GM12878 (cell line): ENCODE data around the gene MOCOS. TPM values are rescaled to one million over a fixed set of nuclear protein-coding genes. Genes with fewer than 3 reads are reported as not detected.
"Not testable (repeated sequence)": the region's sequence is repeated elsewhere in the genome, so short reads cannot be mapped to it uniquely, and the experiment has no call there.

Experiments
- ATAC-seq: fragments of 200-7000 bp; cut with Tn5 transposase; 3 replicates; pipeline ENCODE4 v1.9.1; 2020; ENCODE audit warnings: mild to moderate bottlenecking, moderate library complexity
- BruUV-seq: library from RNA; stranded (reverse); fragments of 400-500 nt; replicated peaks from 2 replicates; lab custom pipeline; 2021; lab: Mats Ljungman, UMichigan
- CTCF ChIA-PET: fragments of 300-600 bp; sonication (Branson Sonifier 250); formaldehyde crosslinking; extraction: SDS; loops from one replicate; lab custom pipeline; 2021; ENCODE audit warnings: inconsistent platforms; lab: Yijun Ruan, JAX
- POLR2A ChIA-PET: fragments of 350-600 bp; formaldehyde crosslinking; extraction: SDS; loops from one replicate; lab custom pipeline; 2021; ENCODE audit warnings: inconsistent platforms; lab: Charles Lee
- RAD21 ChIA-PET: fragments of 300-600 bp; sonication (Branson Sonifier 250); formaldehyde crosslinking; loops from one replicate; lab custom pipeline; 2023; ENCODE audit warnings: antibody characterized with exemption; ENCODE audit not compliant: unreplicated experiment; lab: Charles Lee
- SMC1A ChIA-PET: fragments of 300-600 bp; sonication (Branson Sonifier 250); formaldehyde crosslinking; loops from one replicate; lab custom pipeline; 2023; ENCODE audit not compliant: unreplicated experiment, uncharacterized antibody; lab: Charles Lee
- DNase-seq: peaks from one replicate; pipeline ENCODE4 v3.0.0-alpha.2; 2011; ENCODE audit warnings: low read depth, low spot score
- FAIRE-seq: peaks from 3 replicates; lab custom pipeline; 2011; peaks lifted over from hg19 to GRCh38; lab: Jason Lieb, UNC
- H2AFZ ChIP-seq: 2 replicates; pipeline ENCODE4 v1.6.0; 2011; ENCODE audit warnings: low read depth, low read length, control low read depth; ENCODE audit not compliant: control insufficient read depth
- H3K27ac ChIP-seq: 2 replicates; pipeline ENCODE4 v1.5.1; 2011; ENCODE audit warnings: control low read depth; ENCODE audit not compliant: control insufficient read depth, insufficient read depth
- H3K27me3 ChIP-seq, 2 experiments: replicated peaks in 1 of 2; 2 replicates each; pipeline versions ENCODE4 v1.6.0 to v1.6.1; 2011; ENCODE audit warnings: low read length in 1 of 2; ENCODE audit not compliant: control insufficient read depth in 2 of 2, insufficient read depth in 2 of 2
- H3K36me3 ChIP-seq, 2 experiments: 2 replicates each; pipeline ENCODE4 v1.5.1; 2011; ENCODE audit warnings: low read length in 1 of 2; ENCODE audit not compliant: control insufficient read depth in 2 of 2, insufficient read depth in 2 of 2
- H3K4me1 ChIP-seq: 2 replicates; pipeline ENCODE4 v1.6.1; 2011; ENCODE audit warnings: mild to moderate bottlenecking, low read length, moderate library complexity, mixed read lengths; ENCODE audit not compliant: control insufficient read depth, insufficient read depth
- H3K4me2 ChIP-seq: 2 replicates; pipeline ENCODE4 v1.6.0; 2011; ENCODE audit warnings: control low read depth; ENCODE audit not compliant: control insufficient read depth, insufficient read depth
- H3K4me3 ChIP-seq: fragments of 200-600 bp; sonication (generic); 2 replicates; pipeline ENCODE4 v1.5.1; 2016
- H3K79me2 ChIP-seq: 2 replicates; pipeline ENCODE4 v1.6.0; 2011; ENCODE audit warnings: low read length; ENCODE audit not compliant: control insufficient read depth, insufficient read depth
- H3K9ac ChIP-seq: 2 replicates; pipeline ENCODE4 v1.8.0; 2011; ENCODE audit warnings: low read length, control low read depth, mixed read lengths; ENCODE audit not compliant: control insufficient read depth, insufficient read depth
- H3K9me3 ChIP-seq: replicated peaks from 3 replicates; pipeline ENCODE4 v1.5.1; 2011; ENCODE audit warnings: mild to moderate bottlenecking, low read length; ENCODE audit not compliant: control insufficient read depth, insufficient read depth
- H4K20me1 ChIP-seq: 2 replicates; pipeline ENCODE4 v1.6.0; 2011; ENCODE audit not compliant: control insufficient read depth, insufficient read depth
- ELK1 ChIP-seq: IDR thresholded peaks from 2 replicates; pipeline ENCODE4 v1.6.1; 2012; ENCODE audit warnings: low read depth, low read length, improper control_type of control experiment
- FOXK2 ChIP-seq: fragments of 450-650 bp; IDR thresholded peaks from 2 replicates; pipeline ENCODE4 v1.6.1; 2017; ENCODE audit warnings: mild to moderate bottlenecking, moderate library complexity
- HSF1 ChIP-seq: fragments of 150-350 bp; IDR thresholded peaks from 2 replicates; pipeline ENCODE4 v1.6.1; 2014; ENCODE audit warnings: mild to moderate bottlenecking, low read depth, low read length
- NR2C1 ChIP-seq: fragments of 450-650 bp; IDR thresholded peaks from 2 replicates; pipeline ENCODE4 v1.6.1; 2017; ENCODE audit warnings: antibody characterized with exemption, mild to moderate bottlenecking, moderate library complexity
- RCOR1 ChIP-seq: conservative IDR thresholded peaks from 2 replicates; pipeline ENCODE4 v1.6.1; 2012; ENCODE audit warnings: low read depth, low read length, improper control_type of control experiment
- SMAD5 ChIP-seq: IDR thresholded peaks from 2 replicates; pipeline ENCODE4 v1.6.1; 2016; ENCODE audit warnings: antibody characterized with exemption, low read depth
- SRF ChIP-seq, 2 experiments: IDR thresholded peaks; 2 replicates each; pipeline ENCODE4 v1.6.1; 2011; ENCODE audit warnings: low read depth in 2 of 2, low read length in 2 of 2, mild to moderate bottlenecking in 1 of 2, moderate library complexity in 1 of 2
- YBX1 ChIP-seq: fragments of 450-650 bp; IDR thresholded peaks from 2 replicates; pipeline ENCODE4 v1.6.1; 2016; ENCODE audit warnings: antibody characterized with exemption
- ZNF217 ChIP-seq: fragments of 450-650 bp; IDR thresholded peaks from 2 replicates; pipeline ENCODE4 v1.6.1; 2017; ENCODE audit warnings: antibody characterized with exemption, mild to moderate bottlenecking
- WGBS: methylation state at CpG from one replicate; pipeline ENCODE4 v1.1.6; 2016; ENCODE audit warnings: low lambda C conversion rate; ENCODE audit not compliant: insufficient replicate concordance, insufficient coverage; ENCODE audit errors: missing lambda C conversion rate; 5-methylcytosine and 5-hydroxymethylcytosine counted together
- in situ Hi-C: fragments of 300-500 bp; cut with MboI; formaldehyde crosslinking; loops from 9 replicates; pipeline ENCODE4 v1.14.3; 2018; ENCODE audit warnings: mixed read lengths
- intact Hi-C: fragments of 100-400 bp; cut with micrococcal nuclease; formaldehyde crosslinking; loops from one replicate; pipeline ENCODE4 v1.14.2; 2022; ENCODE audit not compliant: unreplicated experiment
- polyA plus RNA-seq, 11 experiments: library from polyadenylated mRNA; depleted of rRNA in 4 of 11; unstranded in 6 of 11; stranded (reverse) in 5 of 11; fragments of >200 nt; fragmentation: Nextera tagmentation in 4 of 11; fragmentation: Illumina TruSeq in 1 of 11; extraction: Ambion mirVana in 4 of 11; extraction: Trizol in 1 of 11; gene quantifications; 1 replicate in 1 of 11; 2 replicates in 10 of 11; pipeline versions ENCODE4 v1.2.1 to v1.2.3, GENCODE V29; 2011 to 2016; ENCODE audit warnings: inconsistent platforms in 2 of 11, missing spikeins in 2 of 11, low read depth in 1 of 11
- total RNA-seq, 4 experiments: library from RNA; depleted of rRNA in 3 of 4; stranded (reverse); fragments of >200 nt in 3 of 4; fragmentation: Illumina TruSeq in 1 of 4; extraction: Trizol in 1 of 4; gene quantifications; 2 replicates each; pipeline versions ENCODE4 v1.2.1 to v1.2.3, GENCODE V29; 2013 to 2021

Gene MOCOS
- total and polyA plus RNA-seq, 10 of the 15 experiments (the other 5 are each of a cell fraction or from before 2014, with no cell fraction given), result 0.16 to 0.56 (median 0.33) TPM

- TF ChIP-seq HSF1 (no peak), FOXK2 (no peak), YBX1 (no peak), SRF (IDR thresholded peaks at IDR 0.05; ENCODE audit: low read depth in 2 of 2, low read length in 2 of 2) (no peak), NR2C1 (no peak), SMAD5 (no peak), ZNF217 (no peak), RCOR1 (no peak), ELK1 (no peak)
Observed at GRCh38 chr18:36207303-36207702, 20.0 kb downstream of the MOCOS start (continued).

GRCh38 chr18:36207969-36208368 lies 20.7 kb downstream of the MOCOS start:
- POLR2A ChIA-PET, result interaction anchor here (0.6 kb wide), 1 partner anchor 685 kb away, joined by 4 read pairs; no protein-coding TSS in a partner anchor
- H3K79me2 ChIP-seq, CTCF ChIA-PET, RAD21 ChIA-PET, SMC1A ChIA-PET, H3K9ac ChIP-seq, H3K36me3 ChIP-seq, H3K4me3 ChIP-seq, H2AFZ ChIP-seq, H3K27me3 ChIP-seq, ATAC-seq, intact Hi-C loops, BruUV-seq, in situ Hi-C loops, FAIRE-seq, H3K4me1 ChIP-seq, H3K9me3 ChIP-seq, DNase-seq, H4K20me1 ChIP-seq, H3K27ac ChIP-seq, H3K4me2 ChIP-seq: not testable (repeated sequence)
- 100% methylated on average over 2 of the region's 2 CpGs for WGBS
